NCI-H526 treated with DMSO at 0.1 percent for 48 hours (cell line): Measurements from ENCODE around the gene GLS.
A peak's percentile ranks its signal among the peaks of the same experiment; 100 is the strongest.
"Not testable (repeated sequence)": the region's sequence is repeated elsewhere in the genome, so short reads cannot be mapped to it uniquely, and the experiment has no call there.

Experiments used
- DNase-seq: peaks from one replicate; lab custom pipeline; 2025; lab: John Stamatoyannopoulos, UW

GLS gene

DNA sequence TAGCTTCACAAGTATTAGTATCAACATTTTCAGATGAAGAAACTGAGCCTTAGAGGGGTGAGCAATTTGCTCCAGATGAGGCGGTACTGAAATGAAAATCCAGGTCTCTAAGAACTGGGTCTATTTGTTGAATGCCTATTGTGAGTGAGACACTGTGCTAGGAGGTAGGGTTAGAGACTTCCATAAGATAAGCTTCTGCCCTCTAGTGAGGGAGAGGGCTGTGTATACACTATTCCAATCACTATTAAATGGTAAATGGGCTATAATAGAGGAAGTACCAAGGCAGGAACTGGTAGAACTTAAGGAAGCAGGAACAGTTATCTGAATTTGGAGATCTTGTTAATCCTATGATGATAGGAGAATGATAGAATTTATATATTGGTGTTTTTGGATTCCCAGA lies 23.6 kb upstream of the GLS start:
- no peak for DNase-seq

DNA sequence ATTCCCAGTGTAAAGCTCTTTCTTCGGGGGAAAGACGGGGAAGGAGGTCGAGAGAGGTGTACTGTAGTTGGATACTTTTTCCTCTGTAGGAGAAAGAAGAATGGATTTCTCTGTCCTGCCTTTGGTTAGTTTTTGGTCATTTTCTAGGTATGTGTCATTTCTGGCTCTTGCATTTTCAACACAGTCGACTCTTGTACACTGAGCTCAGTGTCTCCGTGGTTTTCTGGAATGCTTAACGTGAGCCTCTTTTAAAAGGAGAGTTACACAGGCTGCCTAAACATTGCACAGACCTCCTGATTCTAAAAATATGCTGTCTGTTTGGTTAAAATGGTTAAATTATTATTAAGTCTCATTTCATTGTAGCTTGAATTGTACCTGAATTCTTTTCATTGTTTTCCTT lies 21.8 kb upstream of the GLS start:
- no peak for DNase-seq

DNA sequence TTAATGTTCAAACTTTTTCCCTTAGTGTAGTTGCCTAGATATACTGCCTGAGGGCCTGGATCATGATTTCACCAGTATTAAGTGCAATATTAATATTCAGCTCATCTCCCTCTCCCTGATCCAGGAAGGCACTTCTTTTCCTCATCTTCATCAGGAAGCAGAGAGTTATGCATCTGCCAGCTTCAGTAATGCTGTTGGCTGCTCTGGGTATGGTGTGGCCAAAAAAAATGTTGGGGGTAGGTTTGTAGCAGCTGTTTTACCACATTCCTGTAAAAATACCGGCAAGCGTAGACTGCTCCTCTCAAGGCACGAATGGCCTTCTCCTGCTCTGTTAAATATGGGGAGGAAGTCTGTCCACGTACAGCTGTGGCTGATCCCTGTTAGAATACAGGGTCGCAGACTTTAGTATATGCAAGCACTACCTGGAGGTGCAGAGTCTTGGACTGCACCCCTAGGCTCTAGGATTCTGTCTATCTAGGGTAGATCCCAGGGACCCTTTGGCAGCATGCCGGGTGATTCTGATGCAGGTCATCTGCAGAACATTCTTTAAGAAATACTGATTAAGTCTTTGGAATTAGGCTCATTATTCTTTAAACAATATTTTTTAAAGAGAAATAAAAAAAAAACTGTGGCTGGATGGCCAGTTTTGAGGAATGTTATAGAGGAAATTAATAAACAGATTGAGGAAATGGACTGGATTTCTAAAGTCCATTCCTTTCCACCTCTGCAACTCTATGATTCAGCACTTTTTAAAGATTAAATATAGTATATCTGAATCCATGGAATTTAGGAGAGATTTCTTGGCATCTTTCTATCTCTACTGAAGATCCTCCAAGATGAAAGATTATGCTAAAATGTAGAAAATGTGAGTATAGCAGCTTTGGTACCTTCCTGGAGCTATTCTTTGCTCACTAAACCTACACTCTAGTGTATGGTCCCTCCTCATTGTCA lies 21.0 kb upstream of the GLS start:
- DNase-seq, result no peak

DNA sequence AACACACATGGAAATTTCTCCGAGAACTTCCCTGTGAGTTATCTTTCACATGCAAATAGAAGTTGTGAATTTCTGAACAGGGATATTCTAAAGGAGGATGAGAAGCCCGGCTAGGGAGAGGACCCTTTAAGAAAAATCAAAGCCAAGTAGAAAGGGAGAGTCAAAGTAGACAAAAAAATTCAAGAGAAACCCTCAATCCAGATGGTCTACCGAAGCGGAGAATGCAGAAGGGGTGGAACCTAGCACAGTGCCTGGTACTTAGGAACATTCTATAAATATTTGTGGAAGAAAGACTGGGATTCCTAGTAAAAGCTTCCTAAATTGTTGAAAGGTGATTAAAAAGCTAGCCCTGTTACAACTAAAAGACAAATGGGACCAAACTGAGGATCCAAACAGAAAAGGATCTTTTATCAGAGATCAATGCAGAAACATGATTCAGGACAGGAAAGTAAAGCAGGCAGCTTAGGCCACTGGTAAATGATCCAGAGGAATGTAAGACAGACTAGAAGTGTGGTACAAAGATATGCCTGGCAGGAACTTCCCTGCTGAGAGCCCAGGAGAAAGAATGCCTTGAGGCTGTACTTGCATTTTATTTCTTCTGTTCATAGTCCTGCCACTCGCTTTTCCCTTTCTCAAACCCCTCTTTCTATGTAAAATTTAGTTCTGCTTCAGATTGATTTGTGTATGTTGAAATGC lies 19.5 kb upstream of the GLS start:
- DNase-seq, result peak; percentile 60

DNA sequence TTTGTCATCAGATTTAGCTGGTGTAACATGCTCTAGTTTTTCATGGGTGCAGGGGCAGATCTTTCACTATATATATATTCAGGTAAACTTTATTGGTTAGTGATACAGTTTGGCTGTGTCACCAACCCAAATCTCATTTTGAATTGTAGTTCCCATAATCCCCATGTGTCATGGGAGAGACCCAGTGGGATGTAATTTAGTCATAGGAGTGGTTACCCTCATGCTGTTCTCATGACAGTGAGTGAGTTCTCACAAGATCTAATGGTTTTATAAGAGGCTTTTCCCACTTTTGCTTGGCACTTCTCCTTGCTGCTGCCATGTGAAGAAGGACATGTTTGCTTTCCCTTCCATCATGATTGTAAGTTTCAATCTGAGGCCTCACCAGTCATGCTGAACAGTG lies 18.5 kb upstream of the GLS start:
- DNase-seq, result not testable (repeated sequence)

DNA sequence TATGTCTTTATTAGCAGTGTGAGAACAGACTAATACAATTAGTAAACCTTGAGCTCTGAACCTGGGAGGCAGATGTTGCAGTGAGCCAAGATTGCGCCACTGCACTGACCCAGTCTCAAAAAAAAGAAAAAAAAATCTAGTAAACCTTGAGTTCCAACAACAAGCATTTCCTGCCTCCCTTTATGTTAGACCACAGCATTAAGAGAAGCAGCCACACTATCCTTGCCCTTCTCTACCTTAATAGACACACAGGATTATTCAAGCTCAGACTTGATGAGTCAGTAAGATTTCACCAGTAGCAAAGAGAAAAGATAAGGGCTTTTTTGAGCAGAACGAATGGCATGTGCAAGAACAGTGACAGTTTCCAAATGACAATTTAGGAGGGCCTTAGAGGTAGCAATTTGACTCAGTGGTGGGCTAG lies 18.0 kb upstream of the GLS start:
- DNase-seq, result no peak

DNA sequence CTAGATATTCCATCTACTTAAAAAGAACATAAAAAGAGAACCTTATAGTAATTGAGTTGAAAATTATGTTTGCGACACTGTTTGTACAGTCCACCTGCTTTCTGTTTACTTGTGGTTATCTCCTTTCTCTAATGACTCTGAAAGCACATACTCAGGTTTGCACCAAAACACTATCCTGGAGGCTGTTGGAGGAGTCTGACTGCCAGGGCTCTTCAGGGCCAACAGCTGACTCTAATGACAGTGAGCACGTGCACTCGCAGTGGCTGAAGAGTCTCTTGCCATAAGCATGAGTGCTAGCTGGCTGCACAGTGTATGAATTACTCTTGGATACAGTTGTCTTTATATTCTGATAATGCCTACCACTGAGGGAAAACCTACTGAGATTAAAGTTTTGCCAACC lies 16.7 kb upstream of the GLS start:
- DNase-seq, result peak; percentile 37

DNA sequence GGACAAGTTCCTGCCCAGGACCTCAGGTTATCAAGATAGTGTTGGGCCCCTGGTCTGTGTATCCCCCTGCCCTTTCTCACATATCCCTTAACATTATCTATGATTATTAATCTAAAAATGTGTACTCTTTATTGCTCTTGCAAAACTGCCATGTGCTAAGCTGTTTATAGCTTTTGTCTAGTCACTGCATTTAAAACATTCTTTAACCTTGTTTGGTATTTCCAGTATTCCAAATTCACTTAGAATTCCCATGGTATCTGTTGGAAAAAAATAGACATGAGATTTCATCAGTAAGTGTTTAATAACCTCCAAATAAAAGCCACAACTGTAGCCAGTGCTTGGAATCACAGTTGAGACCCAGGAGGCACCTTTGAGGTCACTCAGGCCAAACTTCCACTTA lies 16.2 kb upstream of the GLS start:
- no peak for DNase-seq

DNA sequence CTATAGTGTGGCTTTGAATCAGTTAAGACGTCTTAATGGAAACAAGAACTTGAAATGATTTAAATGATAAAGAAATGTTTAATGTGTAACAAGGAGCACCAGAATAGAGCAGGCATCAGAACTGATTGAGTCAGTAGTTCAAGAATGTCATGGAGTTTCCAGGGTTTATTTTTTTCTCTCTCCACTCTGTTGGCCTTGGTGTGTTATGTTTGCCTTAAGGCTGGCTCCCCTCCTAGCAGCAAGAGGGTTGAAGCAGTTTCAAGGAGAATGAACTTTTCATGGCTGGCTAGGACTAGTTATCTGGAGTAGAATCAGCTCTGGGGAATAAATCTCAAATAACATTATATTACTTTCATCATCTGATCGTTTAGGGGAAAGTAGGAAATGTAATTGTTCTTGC lies 13.4 kb upstream of the GLS start:
- DNase-seq, result no peak

DNA sequence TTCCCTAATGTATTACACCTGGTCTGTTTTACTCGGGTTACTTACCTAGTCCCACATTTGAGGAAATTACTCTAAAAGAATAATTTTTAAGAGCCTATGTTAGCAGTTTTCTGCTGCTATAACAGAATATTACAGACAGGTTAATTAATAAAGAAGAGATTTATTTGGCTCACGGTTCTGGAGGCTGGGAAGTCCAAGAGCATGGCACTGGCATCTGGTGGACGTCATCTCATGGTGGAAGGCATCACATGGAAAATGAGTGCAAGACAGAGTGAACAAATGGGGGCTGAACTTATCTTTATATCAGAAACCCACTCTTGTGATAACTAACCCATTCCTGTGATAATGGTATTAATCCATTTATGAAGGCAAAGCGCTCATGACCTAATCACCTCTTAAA lies 12.8 kb upstream of the GLS start:
- DNase-seq, result no peak

DNA sequence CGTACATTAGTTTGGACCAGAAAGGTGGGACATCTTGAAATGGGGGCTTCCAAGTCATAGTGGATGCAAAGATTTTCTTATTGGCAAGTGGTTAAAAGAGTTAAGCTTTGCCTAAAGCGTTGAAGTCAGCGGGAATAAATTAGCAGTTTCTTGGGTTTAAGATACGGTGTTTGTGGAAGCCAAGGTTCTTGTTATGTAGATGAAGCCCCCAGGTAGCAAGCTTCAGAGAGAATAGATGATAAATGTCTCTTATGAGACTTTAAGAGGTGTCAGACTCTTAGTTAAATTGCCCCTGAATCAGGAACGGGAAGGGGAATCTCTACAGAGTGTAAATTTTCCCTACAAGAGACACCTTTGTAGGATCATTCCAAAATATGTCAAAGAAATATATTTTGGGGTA lies 10.9 kb upstream of the GLS start:
- no peak for DNase-seq

DNA sequence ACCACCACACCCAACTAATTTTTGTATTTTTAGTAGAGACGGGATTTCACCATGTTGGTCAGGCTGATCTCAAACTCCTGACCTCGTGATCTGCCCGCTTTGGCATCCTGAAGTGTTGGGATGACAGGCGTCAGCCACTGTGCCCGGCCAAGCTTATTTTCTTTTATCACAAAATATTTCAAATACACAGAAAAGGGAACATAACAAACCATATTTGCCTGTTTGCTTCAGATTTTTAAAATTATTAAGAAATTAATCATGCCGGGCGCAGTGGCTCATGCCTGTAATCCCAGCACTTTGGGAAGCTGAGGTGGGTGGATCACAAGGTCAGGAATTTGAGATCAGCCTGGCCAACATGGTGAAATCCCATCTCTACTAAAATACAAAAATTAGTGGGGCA lies 7.2 kb upstream of the GLS start:
- DNase-seq, result not testable (repeated sequence)

DNA sequence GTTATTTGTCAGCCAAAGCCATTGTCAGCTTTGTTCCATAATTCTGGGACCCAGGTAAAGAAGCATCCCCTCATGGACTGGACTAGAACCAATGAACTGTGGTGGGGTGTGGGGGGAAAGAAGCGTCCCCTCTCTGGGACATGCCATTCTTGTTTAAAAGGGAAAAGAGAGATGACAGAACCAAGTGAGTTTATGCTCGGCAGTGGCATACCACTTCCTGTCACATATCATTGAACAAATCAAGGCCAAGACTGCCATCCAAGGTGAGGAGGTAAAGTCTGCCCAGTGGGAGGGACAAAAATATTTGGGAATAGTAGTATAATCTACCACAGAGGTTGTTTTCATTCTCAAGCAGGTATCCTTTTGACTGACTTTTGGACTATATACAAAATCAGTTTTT lies 4.7 kb upstream of the GLS start:
- DNase-seq, result no peak

DNA sequence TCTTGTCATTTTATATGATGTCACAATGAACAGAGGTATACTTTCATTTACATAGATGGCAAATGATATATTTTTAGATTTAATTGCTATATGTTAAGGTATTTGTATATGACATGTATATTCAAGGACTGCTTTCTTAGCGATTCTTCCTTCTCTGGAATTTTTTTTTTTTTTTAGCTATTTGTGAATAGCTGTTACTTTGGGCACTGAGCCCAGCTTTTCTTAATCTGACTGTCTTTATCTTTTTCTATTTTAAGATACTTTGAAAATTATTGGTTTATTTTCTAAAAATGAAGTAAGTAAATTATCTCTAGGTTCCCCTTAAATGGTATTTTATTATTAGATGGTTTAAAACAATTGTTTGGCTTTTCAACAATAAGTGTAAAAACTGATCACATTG lies 4.0 kb upstream of the GLS start:
- DNase-seq, result no peak

DNA sequence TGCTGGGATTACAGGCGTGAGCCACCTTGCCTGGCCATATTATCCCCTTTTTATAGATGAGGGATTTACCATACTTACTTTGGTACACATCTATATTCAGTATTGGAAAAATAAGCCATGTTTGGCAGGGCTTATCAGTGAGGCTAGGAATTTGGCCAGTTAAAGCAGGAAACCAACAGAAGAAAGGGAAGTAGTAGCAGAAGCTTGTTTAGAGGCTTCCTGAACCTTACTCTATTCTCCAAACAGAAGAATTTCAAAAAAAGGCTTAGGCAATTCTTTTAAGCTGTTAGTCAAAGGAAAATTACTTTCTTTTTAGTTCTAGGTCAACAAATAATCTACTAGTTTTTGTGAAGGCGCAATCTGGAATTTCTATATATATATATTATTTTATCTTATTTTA lies 3.2 kb upstream of the GLS start:
- DNase-seq, result no peak

DNA sequence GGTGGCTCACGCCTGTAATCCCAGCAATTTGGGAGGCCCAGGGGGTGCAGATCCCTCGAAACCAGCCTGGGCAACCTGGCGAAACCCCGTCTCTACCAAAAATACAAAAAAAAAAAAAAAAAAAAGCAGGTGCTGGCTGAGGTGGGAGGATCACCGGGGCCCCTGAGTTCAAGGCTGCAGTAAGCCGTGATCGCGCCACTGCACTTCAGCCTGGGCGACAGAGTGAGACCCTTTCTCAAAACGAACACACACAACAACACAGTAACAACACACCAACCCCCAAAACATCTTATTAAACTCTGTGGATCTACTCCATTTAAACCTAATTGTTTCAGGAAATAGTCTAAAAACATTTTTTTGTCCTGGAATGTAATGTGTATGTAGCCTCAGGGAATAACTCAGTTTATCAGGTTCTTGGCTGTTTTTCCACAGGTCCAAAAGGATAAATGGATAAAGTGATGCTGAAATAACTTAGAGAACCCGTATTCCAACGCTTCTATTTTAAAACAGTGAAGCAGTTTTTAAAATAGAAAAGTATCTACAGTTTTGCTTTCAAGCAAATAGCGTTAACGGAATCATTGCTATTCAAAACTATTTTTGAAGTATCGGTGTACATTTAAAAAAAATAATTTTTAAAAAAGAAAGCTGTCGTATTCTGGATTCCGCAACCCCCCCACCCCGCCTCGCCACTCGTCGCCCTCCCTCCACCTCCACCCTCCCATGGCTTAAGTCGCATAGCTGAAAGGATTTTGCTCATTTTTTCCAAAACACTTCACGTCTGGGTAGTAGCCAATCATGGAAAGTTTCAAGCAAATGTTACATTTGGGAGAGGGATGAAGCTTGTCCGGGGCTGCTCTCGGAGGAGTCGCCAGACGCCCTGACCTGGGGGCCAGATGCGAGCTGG lies 895 bp upstream of the GLS start:
- DNase-seq, result no peak

DNA sequence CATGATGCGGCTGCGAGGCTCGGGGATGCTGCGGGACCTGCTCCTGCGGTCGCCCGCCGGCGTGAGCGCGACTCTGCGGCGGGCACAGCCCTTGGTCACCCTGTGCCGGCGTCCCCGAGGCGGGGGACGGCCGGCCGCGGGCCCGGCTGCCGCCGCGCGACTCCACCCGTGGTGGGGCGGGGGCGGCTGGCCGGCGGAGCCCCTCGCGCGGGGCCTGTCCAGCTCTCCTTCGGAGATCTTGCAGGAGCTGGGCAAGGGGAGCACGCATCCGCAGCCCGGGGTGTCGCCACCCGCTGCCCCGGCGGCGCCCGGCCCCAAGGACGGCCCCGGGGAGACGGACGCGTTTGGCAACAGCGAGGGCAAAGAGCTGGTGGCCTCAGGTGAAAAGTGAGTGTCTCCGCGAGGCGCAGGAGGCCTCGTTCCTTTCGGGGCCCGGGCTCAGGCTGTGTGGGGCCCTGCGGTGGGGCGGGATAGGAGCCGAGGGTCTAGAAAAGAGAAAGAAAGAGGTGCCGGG lies 520 bp downstream of the GLS start:
- peak; percentile 33 for DNase-seq

DNA sequence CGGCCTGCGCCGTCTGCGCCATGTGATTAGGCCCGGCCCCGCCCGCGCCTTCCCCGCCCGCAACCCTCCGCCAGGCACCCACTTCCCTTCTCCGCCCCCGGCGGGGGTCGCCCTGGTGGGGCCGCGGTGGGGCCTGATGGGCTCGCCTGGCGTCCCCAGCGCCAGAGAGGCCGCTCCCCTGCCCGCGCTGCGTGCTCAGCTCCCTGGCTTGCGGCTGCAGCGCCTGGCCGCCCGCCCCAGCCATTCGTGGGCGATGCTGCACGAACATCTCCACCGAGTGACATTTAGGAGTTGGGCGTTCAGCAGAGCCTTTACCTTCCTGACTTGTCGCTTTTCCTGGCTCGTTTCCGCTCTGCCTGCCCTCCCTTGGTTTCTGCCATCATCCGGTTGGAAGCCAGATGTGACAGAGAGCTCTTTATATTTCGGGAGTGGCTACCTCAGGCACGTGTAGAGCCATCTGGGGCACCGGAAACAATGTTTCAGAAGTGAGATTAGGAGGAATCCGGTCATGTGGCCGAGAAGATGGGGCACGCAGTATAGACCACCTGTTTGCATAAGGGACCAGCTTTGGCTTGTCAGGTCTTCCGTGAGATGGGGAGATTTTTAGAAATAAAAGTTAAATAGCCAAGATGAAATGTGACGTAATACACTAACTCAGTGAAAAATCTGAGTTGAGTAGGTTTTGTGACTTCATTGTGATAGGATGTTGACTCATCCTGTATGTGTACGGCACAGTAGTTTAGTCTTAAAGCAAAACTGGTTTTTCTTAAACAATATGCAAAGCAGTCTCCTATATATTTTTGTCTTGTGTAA lies 1.2 kb downstream of the GLS start:
- peak; percentile 70 for DNase-seq

DNA sequence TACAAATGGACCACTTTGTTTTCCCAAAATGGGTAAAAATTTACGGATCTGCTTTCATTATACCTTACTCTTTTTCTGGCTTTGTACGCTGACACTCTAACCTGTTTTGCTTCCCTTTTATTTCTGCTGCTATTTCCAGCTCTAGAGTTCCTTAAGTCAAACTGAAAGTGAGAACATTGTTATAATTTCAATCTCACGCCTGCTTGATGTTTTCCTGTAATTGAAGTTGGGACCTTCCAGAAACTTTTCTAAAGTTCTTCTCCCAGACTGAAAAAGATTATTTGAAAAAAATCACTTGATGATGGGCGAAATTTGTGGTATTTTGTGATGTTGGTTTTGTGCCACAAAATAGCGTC lies 1.8 kb downstream of the GLS start:
- DNase-seq, result peak; percentile 44

DNA sequence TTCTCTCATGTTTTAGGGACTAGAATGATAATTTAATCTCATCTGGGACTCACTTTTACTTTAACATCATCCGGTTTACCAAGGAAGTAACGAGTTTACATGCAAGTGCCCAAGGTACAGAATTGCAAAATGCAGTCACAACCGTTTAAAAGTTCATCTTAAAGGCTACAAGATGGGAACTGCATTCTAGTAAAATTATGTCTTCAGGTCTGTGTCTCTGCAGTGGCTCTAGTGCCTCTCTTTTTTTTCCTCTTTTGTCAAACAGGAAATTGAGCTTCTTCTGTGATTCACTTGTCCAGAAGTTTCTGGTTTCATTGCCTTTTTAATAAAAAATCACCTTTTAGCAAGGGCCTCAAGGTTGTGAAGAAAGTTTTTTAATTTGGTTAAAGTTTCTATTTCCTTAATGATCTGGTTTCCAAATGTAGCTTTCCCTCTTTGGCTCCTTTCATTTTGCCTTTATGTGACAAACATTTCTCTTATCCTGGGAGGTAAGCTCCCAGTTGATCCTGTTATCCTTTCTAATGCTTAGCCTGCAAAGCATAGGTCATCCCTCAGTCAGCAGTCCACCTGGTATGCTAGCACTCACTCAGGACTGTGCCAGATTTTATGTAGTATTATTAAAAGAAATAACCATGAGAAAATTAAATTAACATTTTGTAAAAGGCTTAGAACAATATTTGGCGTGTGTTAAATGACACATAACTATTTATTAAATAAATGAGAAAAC lies 2.4 kb downstream of the GLS start:
- DNase-seq, result no peak

DNA sequence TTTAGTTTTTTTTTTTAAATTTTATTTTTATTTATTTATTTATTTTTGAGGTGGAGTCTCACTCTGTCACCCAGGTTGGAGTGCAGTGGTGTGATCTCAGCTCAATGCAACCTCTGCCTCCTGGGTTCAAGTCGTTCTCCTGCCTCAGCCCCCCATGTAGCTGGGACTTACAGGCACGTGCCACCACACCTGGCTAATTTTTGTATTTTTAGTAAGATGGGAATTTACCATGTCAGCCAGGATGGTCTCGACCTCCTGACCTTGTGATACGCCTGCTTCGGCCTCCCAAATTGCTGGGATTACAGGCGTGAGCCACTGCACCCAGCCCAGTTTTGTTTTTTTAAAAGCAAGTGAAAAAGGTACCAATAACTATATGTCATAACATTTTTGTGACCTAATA lies 5.2 kb downstream of the GLS start:
- DNase-seq, result not testable (repeated sequence)
